Uterus (tissue), 4 donors: ENCODE results near the gene KHDRBS1. TPM values are rescaled to one million over a fixed set of nuclear protein-coding genes. Genes with fewer than 3 reads are reported as not detected.
"Not testable (repeated sequence)": the region's sequence is repeated elsewhere in the genome, so short reads cannot be mapped to it uniquely, and the experiment has no call there.

Experiments
- DNase-seq, 2 donors: peaks; one replicate each; pipeline ENCODE4 v3.0.0-alpha.2; 2019 to 2020
- H3K27ac ChIP-seq, 2 donors: fragments of 200-600 bp; sonication (generic); 1 replicate in 1 of 2; 2 replicates in 1 of 2; pipeline ENCODE4 v1.5.1; 2016 to 2018
- H3K27me3 ChIP-seq, 2 donors: fragments of 200-600 bp; sonication (generic); one replicate each; pipeline ENCODE4 v1.5.1; 2018 to 2019; ENCODE audit warnings: control low read depth in 1 of 2
- H3K36me3 ChIP-seq, 2 donors: fragments of 200-600 bp; sonication (generic); one replicate each; pipeline ENCODE4 v1.5.1; 2019; ENCODE audit warnings: control low read depth in 1 of 2
- H3K4me1 ChIP-seq, 2 donors: fragments of 200-600 bp; sonication (generic); one replicate each; pipeline ENCODE4 v1.5.1; 2018 to 2019; ENCODE audit warnings: control low read depth in 1 of 2
- H3K4me3 ChIP-seq, 2 donors: fragments of 200-600 bp; sonication (generic); 1 replicate in 1 of 2; 2 replicates in 1 of 2; pipeline ENCODE4 v1.5.1; 2018 to 2019; ENCODE audit warnings: mild to moderate bottlenecking in 1 of 2
- H3K9me3 ChIP-seq, 2 donors: fragments of 200-600 bp; sonication (generic); one replicate each; pipeline ENCODE4 v1.5.1; 2019; ENCODE audit warnings: control low read depth in 1 of 2
- POLR2A ChIP-seq, 2 donors: fragments of 450-650 bp; IDR thresholded peaks; one replicate each; pipeline ENCODE4 v1.6.1; 2016; ENCODE audit warnings: antibody characterized with exemption in 2 of 2, mild to moderate bottlenecking in 1 of 2, moderate library complexity in 1 of 2
- intact Hi-C: fragments of 100-400 bp; cut with DNase I; formaldehyde crosslinking; loops from one replicate; pipeline ENCODE4 v1.15.1; 2023; ENCODE audit warnings: low total_unique reads
- total RNA-seq, 4 donors: library from RNA; depleted of rRNA in 3 of 4; stranded (reverse); fragments of >200 nt in 3 of 4; gene quantifications; one replicate each; pipeline versions ENCODE4 v1.1.0 to v1.2.4, GENCODE V29; 2014 to 2023
- TF ChIP-seq, protein P1 (sequence below), 4 experiments: fragments of 200-600 bp in 2 of 4; fragments of 450-650 bp in 2 of 4; sonication (generic) in 2 of 4; IDR thresholded peaks; one replicate each; pipeline ENCODE4 v1.5.1; 2016 to 2019; ENCODE audit warnings: antibody characterized with exemption in 4 of 4, mild to moderate bottlenecking in 2 of 4, moderate library complexity in 1 of 4
- donor health status: DM: yes; HTN: yes; CAD: no.

Gene KHDRBS1
- total RNA-seq, 4 donors from 2014 or later = 40.9 to 142 (median 96.5) TPM

- peak overlapping the region; percentile 95 to 98 for H3K27ac ChIP-seq
- TF ChIP-seq POLR2A (IDR thresholded peaks at IDR 0.05) = peak in 1 of 2 donors; percentile 24
- TF ChIP-seq, protein P1, sequence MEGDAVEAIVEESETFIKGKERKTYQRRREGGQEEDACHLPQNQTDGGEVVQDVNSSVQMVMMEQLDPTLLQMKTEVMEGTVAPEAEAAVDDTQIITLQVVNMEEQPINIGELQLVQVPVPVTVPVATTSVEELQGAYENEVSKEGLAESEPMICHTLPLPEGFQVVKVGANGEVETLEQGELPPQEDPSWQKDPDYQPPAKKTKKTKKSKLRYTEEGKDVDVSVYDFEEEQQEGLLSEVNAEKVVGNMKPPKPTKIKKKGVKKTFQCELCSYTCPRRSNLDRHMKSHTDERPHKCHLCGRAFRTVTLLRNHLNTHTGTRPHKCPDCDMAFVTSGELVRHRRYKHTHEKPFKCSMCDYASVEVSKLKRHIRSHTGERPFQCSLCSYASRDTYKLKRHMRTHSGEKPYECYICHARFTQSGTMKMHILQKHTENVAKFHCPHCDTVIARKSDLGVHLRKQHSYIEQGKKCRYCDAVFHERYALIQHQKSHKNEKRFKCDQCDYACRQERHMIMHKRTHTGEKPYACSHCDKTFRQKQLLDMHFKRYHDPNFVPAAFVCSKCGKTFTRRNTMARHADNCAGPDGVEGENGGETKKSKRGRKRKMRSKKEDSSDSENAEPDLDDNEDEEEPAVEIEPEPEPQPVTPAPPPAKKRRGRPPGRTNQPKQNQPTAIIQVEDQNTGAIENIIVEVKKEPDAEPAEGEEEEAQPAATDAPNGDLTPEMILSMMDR (IDR thresholded peaks at IDR 0.05) = no peak
- peak overlapping the region; percentile 59 to 90 for H3K4me3 ChIP-seq
- H3K27me3 ChIP-seq = no peaks in the 10 kb centered on the region
- no peaks in the 10 kb centered on the region for H3K9me3 ChIP-seq
- DNase-seq = peak; percentile 42 to 49
- intact Hi-C loops = no loop called here
- H3K36me3 ChIP-seq = no peaks in the 10 kb centered on the region
- peaks cover 0 to 4% of the 10 kb centered on the region in 2 donors for H3K4me1 ChIP-seq
Measured at GRCh38 chr1:32014199-32014947, 705 bp downstream of the KHDRBS1 start.

GRCh38 chr1:32014948-32015273, 1.2 kb downstream of the KHDRBS1 start:
- Histone ChIP-seq H3K27ac (peak overlapping the region; percentile 95 to 98), H3K36me3 (no peaks in the 10 kb centered on the region), H3K4me1 (peaks cover 0 to 9% of the 10 kb centered on the region in 2 donors), H3K4me3 (peak overlapping the region; percentile 59 to 90), H3K27me3 (no peaks in the 10 kb centered on the region), H3K9me3 (no peaks in the 10 kb centered on the region)
- intact Hi-C loops = no loop called here
- no peak for TF ChIP-seq POLR2A (IDR thresholded peaks at IDR 0.05)
- TF ChIP-seq, protein P1 (IDR thresholded peaks at IDR 0.05) = no peak
- DNase-seq = no peak

- DNase-seq = no peak
- Histone ChIP-seq H3K27me3 (no peaks in the 10 kb centered on the region), H3K36me3 (no peaks in the 10 kb centered on the region), H3K9me3 (no peaks in the 10 kb centered on the region), H3K27ac (peak overlapping the region in 1 of 2 donors; percentile 5), H3K4me1 (peaks cover 11 to 16% of the 10 kb centered on the region in 2 donors), H3K4me3 (no peak overlapping the region)
- intact Hi-C loops = no loop called here
- no peak for TF ChIP-seq POLR2A (IDR thresholded peaks at IDR 0.05)
- TF ChIP-seq, protein P1 (IDR thresholded peaks at IDR 0.05) = no peak
Measured at GRCh38 chr1:32020339-32020738, 6.7 kb downstream of the KHDRBS1 start.

DNA sequence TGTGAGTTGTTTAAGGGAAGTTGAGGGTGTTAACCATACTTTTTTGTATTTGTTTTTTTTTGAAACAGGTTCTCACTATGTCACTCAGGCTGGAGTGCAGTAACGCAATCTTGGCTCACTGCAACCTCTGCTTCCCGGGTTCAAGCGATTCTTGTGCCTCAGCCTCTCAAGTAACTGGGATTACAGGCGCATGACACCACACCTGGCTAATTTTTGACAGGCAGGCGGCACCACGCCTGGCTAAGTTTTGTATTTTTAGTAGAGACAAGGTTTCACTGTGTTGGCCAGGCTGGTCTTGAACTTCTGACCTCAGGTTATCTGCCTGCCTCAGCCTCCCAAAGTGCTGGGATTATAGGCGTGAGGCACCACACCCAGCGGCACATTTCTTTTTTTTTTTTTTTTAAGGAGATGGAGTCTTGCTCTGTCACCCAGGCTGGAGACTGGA, 7.9 kb downstream of the KHDRBS1 start:
- H3K4me3 ChIP-seq, H3K27ac ChIP-seq, H3K36me3 ChIP-seq, H3K9me3 ChIP-seq, H3K27me3 ChIP-seq, intact Hi-C loops, DNase-seq: not testable (repeated sequence)
- peaks cover 11 to 16% of the 10 kb centered on the region in 2 donors for H3K4me1 ChIP-seq

- H3K9me3 ChIP-seq = no peaks in the 10 kb centered on the region
- H3K36me3 ChIP-seq = no peaks in the 10 kb centered on the region
- no peaks in the 10 kb centered on the region for H3K27me3 ChIP-seq
- peak overlapping the region in 1 of 2 donors; percentile 12 for H3K27ac ChIP-seq
- DNase-seq = no peak
- TF ChIP-seq POLR2A (IDR thresholded peaks at IDR 0.05) = no peak
- TF ChIP-seq, protein P1 (IDR thresholded peaks at IDR 0.05) = no peak
- peaks cover 11 to 13% of the 10 kb centered on the region in 2 donors for H3K4me1 ChIP-seq
- intact Hi-C loops = no loop called here
- no peak overlapping the region for H3K4me3 ChIP-seq
Measured at GRCh38 chr1:32023351-32023750, 9.7 kb downstream of the KHDRBS1 start.
